Right kidney (tissue), 1 donor: ENCODE measurements around the gene ELFN1.

Experiments
- DNase-seq: peaks from one replicate; pipeline ENCODE4 v3.0.0-alpha.2; 2016

Gene ELFN1

DNA sequence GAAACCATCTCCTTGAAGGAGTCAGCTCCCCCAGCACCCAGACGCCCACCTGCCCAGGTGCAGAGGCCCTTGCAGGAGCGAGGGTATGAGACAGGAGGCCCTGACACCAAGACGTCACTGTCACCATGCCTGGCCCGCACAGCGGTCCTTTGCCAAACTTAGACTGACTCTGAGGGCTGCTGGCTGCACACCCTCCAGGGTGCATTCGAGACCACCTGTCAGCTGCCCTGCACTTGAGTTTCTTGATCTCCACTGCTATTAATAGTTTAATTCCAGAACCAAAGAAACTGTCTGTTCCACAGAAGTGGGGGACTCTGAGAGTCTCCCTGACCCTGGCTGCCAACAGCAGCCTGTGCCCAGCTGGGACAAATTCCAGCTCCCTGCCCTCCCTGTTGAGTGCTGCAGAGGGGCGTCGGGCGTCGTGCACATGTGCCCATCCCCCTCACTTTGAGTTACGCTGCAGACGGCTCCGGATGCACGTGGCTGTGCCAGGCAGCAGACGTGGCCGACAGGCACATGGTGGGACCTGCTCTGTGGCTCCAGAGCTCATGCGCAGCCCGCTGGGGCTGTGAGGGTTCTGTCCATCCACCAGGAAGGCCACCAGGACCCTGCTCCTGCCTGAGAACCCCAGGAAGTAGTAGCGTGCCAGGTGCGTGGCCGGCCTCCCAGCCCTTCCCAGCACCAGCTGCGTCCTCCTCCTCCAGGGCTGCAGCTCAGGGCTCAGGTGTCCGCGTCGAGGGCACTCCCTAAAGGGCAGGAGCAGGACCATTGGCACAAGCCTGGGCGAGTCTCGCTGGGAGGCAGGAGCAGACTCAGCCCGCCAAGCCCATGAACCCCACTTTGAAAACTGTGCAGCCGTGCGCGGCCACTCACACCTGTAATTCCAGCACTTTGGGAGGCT lies 24.8 kb downstream of the ELFN1 start:
- no peak for DNase-seq

DNA sequence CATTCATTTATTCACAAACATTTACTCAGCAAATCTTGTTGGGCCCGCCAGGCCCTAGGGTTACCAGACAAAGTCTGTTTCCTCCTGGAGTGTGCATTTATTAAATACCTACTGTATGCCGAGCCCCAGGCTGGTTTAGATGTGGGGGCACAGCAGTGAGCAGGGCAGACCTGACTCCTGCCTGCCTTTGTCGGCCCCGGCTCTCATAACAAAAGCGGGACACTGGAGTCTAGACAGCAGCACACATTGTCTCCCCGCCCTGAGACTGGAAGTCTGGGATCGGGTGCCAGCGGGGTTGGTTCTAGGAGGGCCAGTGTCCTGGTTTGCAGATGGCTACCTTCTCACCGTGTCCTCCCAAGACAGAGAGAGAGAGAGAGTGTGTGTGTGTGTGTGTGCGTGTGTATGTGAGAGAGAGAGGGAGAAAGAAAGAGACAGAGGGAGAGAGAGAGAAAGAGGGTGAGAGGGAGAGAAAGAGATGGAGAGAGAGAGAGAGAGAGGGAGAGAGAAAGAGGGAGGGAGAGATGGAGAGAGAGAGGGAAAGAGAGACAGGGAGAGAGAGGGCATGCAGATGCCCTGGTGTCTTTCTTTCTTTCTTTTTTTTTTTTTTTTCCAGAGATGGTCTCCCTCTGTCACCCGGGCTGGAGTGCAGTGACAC lies 25.9 kb downstream of the ELFN1 start:
- no peak for DNase-seq

DNA sequence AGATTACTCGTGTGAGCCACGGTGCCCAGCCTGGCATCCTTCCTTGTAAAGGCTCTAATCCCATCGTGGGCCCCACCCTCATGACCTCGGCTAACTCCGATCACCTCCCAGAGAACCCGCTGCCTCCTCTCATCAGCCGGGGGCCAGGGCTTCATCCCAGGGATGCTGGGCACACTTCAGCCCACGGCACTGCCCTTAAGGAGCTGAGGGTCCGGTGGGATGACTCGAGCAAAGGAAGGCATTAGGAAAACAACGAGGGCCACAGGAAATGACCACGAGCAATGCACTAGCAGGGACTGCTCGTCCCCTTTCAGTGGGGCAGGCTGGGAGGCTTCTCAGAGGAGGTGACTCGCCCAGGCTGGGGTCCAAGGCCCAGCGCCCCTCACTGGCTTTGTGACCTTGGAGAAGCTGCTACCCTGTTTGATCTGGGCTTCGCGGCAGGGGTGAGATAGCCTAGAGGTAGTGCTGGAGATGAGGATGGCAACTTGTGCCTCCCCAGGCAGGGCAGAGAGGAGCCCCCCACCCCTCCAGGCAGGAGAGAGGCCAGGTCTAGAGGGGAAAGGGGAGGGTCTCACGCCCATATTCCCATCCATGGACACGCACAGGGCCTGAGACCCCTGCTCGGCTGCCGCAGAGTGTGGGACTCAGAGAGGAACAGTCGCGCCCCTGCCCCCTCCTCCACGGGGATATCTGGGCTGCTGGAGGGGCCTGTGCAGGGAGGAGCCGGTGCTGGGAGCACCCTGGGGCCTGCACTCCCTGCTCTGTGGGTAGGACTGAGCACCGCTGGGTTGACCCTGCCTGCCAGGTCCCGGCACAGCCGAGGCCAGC lies 26.8 kb downstream of the ELFN1 start:
- no peak for DNase-seq

DNA sequence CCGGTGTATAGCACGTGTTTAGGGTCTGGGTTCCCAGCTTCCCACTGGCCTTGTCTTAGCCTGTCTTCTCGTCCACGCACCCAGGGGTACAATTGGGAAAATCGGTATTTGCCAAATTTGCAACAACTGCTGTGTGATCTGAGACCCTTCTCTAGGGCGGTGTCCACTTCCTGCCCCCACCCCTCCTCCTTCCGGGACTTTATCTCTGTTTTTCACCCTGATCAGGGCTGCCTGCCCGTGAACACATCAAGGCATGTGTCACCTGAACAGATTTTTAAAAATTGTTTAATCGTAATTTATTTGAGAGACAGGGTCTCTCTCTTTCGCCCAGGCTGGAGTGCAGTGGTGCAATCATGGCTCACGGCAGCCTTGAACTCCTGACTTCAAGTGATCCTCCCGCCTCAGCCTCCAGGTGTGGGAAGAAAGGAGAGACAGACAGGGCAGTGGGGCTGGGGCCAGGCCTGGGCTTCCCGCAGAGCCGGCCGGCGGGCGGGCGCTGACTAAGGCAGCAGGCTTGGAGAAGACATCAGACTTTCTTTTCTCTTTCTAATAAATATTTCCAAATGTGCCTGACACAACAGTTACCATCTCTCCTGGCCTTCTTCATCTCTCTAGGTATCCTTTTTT lies 27.5 kb downstream of the ELFN1 start:
- DNase-seq: no peak

DNA sequence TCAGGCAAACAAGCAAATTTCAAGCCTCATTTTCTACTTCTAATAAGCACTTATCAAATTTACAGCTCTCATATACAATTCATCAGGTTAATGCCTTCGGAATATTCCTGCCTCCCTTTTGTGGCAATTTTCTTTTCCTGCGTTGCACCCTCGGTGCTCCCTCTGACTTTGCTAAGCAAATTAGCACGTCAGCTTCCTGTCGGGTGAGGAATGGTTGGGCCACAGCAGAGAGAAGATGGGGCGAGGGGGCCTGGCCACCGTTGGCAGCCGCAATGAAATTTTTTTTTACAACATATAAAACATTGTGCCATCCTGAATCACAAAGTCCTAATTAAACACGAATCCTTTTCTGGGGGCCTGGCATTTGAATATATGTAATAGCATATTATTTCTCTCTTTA lies 28.1 kb downstream of the ELFN1 start:
- no peak for DNase-seq

DNA sequence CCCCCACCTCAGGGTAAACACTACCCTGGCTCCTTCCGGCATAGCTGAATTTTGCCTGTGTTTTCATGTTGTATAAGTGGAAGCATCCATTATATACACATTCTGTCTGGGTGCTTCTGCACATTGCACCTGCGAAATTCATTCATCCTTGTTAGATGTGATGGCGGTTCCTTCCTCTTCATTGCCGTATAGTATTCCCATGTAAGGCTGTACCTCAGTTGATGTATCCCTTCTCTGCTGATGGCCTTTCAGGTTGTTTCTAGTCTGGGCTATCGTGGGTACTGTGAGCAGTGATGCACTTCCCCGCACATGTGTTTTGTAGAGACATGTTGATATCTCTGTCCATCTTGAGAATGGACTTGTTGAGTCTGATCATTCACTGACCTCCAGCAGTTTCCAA lies 28.9 kb downstream of the ELFN1 start:
- no peak for DNase-seq

DNA sequence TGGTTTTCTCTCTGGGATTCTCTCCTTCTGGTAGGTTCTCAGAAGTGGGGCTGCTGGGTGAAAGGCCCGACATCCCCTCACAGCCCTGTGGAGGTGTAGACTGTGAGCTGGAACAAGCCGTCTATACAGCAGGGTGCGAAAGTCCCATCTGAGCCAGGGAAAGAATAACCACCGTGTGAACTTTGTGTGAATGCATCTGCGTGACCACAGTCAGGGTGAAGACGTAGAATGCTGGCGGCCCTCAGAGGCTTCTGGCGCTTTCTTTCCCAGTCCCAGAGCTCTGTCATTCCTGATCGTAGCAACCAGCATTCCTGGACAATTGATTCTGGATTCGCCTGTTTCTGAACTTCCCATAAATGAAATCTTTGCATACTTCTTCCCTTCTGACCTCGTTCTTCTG lies 30.0 kb downstream of the ELFN1 start:
- DNase-seq: no peak

DNA sequence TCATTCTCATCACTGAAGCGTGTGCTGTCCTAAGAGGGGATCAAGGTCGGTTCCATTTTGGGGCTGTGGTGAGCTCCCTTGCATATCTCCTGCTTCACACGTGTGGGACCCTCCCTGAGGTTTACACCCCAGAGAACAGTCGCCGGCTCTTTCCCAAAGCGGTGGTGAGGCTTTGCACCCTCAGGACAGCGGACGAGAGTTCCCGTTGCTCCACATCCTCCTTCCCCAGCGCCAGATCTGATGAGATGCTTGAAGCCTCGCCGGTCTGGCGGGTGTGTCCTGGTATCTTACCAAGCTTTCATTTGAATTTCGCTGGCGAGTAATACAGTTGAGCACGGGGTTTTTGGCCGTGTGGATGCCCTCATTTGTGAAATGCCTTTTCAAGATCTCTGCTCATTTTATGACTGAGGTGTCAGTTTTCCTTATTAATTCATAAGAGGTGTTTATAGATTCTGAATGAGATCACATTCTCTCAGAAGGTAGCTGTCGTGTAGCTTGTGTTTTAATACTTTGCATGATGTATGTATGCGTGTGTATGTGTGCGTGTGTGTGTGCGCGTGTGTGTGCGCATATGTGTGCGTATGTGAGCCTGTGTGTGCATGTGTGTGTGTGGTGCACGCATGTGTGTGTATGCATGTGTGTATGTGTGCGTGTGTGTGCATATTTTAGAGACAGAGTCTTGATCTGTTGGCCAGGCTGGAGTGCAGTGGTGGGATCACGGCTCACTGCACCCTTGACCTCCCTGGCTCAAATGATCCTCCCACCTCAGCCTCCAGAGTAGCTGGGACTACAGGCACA lies 30.7 kb downstream of the ELFN1 start:
- no peak for DNase-seq

DNA sequence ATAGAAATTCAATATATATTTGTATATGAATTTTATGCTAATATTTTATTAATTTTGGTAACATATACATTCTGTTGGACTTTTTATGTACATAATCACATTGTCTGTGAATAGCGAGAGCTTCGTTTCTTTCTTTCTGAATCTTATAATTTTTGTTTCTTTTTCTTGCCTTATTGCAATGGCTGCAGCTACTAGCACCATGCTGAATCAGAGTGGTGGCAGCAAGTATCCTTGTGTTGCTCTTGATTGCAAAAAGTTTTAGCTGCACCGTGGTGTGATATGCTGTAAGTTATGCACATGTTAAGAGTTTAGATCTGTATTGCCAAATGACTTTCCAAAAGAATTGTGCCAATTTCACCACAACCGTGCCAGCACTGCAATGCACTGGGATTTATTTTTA lies 32.6 kb downstream of the ELFN1 start:
- DNase-seq: no peak

DNA sequence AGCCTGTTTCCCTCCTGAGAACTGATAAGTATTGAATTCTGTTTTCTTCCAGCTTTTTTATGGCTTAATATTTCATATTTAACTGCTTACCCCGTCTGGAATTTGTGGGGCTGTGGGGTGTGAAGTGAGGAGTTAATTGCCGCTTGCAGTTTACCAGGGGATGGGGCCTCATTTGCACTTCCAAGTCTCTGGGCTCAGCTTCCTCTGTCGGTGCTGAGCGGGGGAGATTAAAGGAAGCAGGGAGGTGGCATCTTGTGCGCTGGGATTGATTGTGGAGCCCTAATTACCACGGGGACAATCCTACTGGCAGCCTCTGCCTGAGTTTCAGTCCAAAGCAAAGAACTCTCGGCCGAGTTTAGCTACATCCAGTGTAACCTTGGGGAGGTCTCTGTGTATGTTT lies 33.4 kb downstream of the ELFN1 start:
- DNase-seq: no peak

DNA sequence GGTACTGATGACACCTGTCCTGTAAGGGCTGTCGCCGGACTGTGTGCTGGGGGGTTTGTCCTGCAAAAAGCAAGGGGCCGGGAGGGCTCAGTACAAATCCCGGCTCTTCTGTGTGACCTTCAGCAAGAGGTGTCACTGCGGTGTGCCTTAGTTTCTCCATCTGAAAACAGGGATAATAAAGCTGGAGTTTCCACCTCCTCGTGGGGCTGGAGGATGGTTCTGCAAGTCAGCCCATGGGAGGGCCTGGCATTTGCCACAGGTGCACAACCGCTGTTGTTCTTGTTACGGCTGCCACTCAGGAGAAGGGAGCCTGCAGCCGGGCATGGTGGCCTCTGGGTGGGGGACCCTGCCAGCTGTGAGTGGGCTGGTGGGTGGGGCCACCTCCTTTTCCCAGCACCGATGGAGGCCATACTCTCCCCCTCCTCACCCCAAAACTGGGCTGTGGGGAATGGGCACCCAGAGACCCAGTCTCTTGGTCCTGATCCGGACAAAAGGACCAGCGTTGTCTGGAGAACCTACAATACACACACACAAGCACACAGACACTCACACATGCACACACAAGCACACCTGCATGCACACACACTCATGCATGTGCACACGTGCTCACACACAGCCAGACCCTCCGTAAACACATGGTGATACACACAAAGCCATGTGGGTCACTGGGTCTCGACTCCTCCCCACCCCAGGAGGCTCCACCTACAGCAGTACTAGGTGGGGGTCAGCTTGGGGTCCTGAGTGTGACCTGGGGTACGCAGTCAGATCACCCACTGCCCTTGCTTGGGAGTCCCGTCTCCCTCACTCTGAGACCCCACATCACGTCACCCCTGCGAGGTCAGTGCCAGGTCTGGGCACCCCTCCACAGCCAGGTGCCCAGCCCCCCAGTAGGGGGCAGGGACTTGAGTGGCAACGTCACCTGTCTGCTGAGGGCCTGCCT lies 34.1 kb downstream of the ELFN1 start:
- DNase-seq: no peak

DNA sequence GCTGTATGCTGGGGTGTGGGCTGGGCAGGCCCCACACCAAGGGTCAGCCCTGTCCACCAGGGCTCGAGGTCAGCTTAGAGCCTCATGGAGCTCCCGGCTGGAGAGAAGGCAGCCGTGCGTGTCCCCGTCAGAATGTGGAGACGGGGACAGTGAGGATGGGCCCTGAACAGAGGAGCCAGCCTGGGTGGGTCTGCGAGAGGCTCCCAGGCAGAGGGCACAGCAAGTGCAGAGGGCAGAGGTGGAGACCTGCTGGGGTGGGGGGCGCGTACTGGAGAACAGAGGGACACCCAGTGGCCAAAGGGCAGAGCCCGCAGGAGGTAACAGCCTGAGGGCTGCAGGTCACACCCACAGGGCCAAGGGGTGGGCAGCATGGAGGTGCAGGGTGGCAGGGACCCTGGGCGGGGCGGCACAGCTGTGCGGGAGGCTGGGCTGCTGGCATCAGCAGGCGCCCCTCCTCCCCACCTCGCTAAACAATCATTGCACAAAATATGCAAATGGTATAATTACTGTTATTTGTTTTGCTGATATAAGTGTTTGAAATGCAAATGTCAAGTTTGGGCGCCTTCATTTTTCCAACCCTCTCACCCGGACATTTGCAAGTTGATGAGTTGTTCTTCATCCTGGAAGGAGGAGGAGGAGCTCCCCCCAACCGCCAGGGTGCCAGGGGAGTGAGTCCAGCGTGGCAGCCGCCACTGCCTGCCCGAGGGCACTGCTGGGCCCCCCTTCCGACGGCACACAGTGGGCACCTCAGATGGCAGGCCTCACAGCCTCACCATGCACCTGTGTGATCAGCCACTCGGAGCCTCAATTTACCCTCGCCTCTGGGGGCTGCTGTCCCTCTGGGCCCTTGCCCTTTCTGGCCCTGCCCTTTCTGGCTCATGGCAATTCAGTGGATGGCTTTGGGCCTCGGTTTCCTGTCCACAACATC lies 35.0 kb downstream of the ELFN1 start:
- no peak for DNase-seq

DNA sequence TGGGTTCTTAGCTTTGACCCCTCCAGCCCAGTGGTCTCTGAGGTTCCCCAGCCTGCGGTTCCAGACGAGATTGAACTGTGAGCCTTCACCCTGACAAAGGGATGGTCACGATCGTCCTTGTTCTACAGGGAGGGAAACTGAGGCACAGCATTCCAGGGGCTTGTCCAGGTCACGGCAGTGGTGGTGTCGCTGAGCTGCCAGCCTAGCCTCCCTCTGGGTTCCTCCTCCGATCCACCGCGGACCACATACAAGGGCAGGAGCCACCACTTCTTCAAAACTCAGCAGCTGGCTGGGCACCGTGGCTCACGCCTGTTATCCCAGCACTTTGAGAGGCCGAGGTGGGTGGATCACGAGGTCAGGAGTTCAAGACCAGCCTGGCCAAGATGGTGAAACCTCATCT lies 35.8 kb downstream of the ELFN1 start:
- DNase-seq: no peak

DNA sequence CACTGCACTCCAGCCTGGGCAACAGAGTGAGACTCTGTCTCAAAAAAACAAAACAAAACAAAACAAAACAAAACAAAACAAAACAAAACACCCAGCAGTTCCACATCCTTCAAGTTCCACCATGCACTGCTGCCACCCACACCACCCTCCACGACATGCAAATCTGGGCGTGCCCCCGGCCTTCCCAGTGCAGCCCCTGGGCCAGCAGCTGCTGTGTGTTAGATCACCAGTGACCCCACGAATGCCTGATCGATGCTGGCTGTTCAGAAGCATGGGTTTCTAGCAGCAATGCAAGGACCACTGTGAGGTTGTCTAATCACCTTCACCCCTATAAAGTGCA lies 36.3 kb downstream of the ELFN1 start:
- no peak for DNase-seq

DNA sequence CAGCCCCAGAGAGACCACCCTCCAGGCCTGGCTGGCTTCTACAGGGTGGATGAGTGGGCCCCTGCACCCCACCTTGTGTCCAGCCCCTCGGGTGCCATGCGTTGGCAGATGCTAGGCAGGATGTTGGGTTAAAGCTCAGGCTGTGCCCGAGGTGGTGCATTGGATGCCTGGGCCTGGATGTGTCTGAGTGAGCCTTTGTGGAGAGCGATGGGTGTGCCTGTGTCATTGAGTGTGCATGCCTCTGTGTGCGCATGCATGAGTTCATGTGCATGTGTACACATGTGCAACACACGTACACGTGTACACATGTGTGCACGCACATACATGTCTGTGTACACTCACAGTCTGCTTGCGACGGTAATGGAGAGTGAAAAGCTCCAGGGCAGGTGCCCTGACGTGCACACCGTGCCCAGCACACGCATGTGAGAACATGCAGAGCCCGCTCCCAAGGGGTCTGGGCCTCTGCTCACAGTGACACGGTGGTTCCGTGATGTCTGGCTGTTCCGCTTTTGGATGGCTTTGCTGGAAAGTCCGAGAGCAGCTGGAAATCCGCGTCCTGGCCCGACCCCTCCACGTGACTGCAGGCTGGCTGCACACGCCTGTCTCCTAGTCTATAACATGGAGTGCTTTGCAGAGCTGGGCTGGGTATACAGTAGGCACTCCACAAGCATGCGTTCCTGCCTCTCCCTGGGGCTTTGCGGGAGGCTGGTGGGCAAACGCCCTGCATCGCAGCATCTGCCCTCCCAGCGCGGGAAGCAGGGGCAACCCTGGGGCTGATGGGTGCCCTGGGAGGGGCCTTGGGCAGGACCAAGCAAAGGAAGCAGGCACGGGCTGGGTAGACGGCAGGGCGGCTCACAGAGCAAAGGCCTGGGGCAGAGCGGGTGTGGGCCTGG lies 36.9 kb downstream of the ELFN1 start:
- DNase-seq: no peak

DNA sequence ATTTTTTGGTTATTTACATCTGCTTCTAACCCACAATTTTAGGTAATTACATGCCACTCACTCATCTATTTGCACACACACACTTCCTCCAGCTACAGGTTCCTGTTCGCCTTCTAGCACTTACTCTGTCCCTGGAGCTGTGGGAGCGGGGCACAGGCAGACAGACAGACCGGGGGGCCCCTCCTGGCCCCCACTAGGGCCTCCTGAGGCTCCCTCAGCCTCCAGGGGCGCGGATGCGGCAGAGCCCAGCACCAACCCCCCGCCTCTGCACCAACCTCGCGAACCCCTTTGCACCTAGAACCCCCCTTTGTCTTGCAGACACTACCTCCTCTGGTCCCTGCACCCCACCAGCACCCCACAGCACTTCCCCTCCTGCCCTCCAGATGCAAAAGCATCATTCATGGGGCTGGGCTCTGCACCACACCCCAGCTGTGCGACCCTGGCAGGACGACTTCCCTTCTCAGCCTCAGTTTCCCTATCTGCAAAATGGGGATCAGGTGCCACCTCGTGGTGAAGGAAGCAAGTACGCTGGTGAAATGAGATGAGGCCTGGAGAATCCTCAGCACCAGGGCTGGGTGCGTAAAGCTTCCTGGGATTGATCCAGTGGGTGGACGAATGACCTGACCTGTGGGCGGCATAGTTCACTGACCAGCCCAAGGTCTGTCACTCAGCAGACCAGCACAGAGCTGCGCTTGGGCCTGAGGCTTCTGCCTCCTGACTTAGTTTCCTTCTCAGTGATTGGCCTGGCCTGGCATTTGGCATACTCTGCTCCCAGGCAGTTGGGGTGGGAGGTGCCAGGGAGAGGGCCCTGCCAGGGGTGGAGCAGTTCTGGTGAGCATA lies 37.9 kb downstream of the ELFN1 start:
- DNase-seq: no peak

DNA sequence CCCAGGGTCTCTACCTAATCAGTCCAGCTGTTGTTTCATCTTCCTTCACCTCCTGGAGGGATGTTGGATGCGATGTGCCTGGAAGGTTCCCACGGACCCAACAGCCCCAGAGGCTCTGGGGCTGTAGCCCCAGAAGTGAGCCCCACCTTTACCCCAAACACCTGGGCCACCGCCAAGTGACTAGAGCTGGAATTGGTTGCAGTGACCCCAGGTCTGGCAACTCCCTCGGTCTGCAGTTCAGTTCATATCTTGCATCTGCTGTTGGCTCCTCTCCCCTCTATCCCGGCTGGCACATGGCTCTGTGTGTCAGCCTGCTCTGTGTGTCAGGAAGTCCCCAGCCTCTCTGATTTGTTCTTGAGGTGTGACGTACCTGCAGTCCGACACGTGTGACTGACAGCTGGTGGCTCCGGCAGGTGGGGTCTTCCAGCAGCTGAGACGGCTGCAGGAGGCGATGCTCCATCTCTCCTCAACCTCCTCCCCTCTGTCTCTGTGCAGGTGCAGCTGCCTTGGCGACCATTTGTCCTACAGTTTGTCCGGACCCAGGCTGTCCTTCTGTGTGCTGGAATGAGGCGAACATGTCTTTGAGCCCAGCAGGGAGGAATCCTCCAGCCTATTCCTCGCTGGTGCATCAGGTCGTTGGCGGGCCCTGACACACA lies 38.6 kb downstream of the ELFN1 start:
- no peak for DNase-seq
